ENCODE results near the gene AFF4. TPM values are rescaled to one million over a fixed set of nuclear protein-coding genes. Genes with fewer than 3 reads are reported as not detected.
A peak's percentile ranks its signal among the peaks of the same experiment; 100 is the strongest.
"Not testable (repeated sequence)": the region's sequence is repeated elsewhere in the genome, so short reads cannot be mapped to it uniquely, and the experiment has no call there.

AFF4 gene
- total and polyA plus RNA-seq, 2 experiments from 2014 or later = 41.7 to 47.3 TPM

- Histone ChIP-seq H3F3A (ENCODE audit: insufficient read depth) (0 out of 2 replicates have a peak, but pooled peaks cover 3% of the 10 kb centered on the region), H3K79me2 (ENCODE audit: insufficient read depth) (peaks cover 100% of the 10 kb centered on the region), H3K4me1 (ENCODE audit: insufficient read depth) (no peaks in the 10 kb centered on the region), H4K20me1 (ENCODE audit: insufficient read depth) (peaks cover 35% of the 10 kb centered on the region), H3K9me2 (ENCODE audit: insufficient read depth) (no peaks in the 10 kb centered on the region), H3K4me2 (ENCODE audit: unreplicated experiment) (no peak overlapping the region), H3K27me3 (replicated peaks; ENCODE audit: insufficient read depth) (no peaks in the 10 kb centered on the region), H3K36me3 (ENCODE audit: low read depth) (no peaks in the 10 kb centered on the region), H2AFZ (no peak overlapping the region), H3K27ac (no peak overlapping the region), H3K9me3 (ENCODE audit: low read depth) (no peaks in the 10 kb centered on the region), H3K9ac (no peak overlapping the region), H3K4me3 (no peak overlapping the region)
- WGBS, 2 experiments (ENCODE audit: low coverage in 1 of 2, low lambda C conversion rate in 2 of 2, missing lambda C conversion rate in 2 of 2) = 83% methylated on average over 6 of the region's 6 CpGs
- no peak for DNase-seq
- in situ Hi-C loops (cut with MboI) = no loop called here
- TF ChIP-seq EZH2phosphoT487 (IDR thresholded peaks at IDR 0.05; ENCODE audit: insufficient read depth, low read depth) = no peak
- TF ChIP-seq EZH2 (IDR thresholded peaks at IDR 0.05; ENCODE audit: insufficient read depth, poor library complexity, severe bottlenecking) = no peak
Observed at GRCh38 chr5:132953710-132954109, 9.7 kb downstream of the AFF4 start.

GRCh38 chr5:132952829-132953228 is 10.6 kb downstream of the AFF4 start:
- no peak overlapping the region for H3K4me2 ChIP-seq (ENCODE audit: unreplicated experiment)
- no peak overlapping the region for H3K4me3 ChIP-seq
- H3K9me3 ChIP-seq (ENCODE audit: low read depth) = no peaks in the 10 kb centered on the region
- H3K27ac ChIP-seq = no peak overlapping the region
- H3K4me1 ChIP-seq (ENCODE audit: insufficient read depth) = peaks cover 7% of the 10 kb centered on the region
- WGBS, 2 experiments (ENCODE audit: low coverage in 1 of 2, low lambda C conversion rate in 2 of 2, missing lambda C conversion rate in 2 of 2) = 99 to 100% methylated on average over 2 of the region's 2 CpGs
- no peak overlapping the region for H3K9ac ChIP-seq
- H4K20me1 ChIP-seq (ENCODE audit: insufficient read depth) = peaks cover 38% of the 10 kb centered on the region; the same call in 1 of the 2 replicates
- no peaks in the 10 kb centered on the region for H3K9me2 ChIP-seq (ENCODE audit: insufficient read depth)
- in situ Hi-C loops (cut with MboI) = no loop called here
- peaks cover 12% of the 10 kb centered on the region; the same call in 1 of the 2 replicates for H3F3A ChIP-seq (ENCODE audit: insufficient read depth)
- no peaks in the 10 kb centered on the region for H3K36me3 ChIP-seq (ENCODE audit: low read depth)
- peaks cover 100% of the 10 kb centered on the region for H3K79me2 ChIP-seq (ENCODE audit: insufficient read depth)
- no peak for TF ChIP-seq EZH2 (IDR thresholded peaks at IDR 0.05; ENCODE audit: insufficient read depth, poor library complexity, severe bottlenecking)
- no peak for TF ChIP-seq EZH2phosphoT487 (IDR thresholded peaks at IDR 0.05; ENCODE audit: insufficient read depth, low read depth)
- no peak overlapping the region for H2AFZ ChIP-seq
- H3K27me3 ChIP-seq (replicated peaks; ENCODE audit: insufficient read depth) = no peaks in the 10 kb centered on the region
- DNase-seq = no peak

- Histone ChIP-seq H3K4me2 (ENCODE audit: unreplicated experiment) (no peak overlapping the region), H3K79me2 (ENCODE audit: insufficient read depth) (peaks cover 100% of the 10 kb centered on the region), H3K9me2 (ENCODE audit: insufficient read depth) (no peaks in the 10 kb centered on the region), H3K4me1 (ENCODE audit: insufficient read depth) (peaks cover 16% of the 10 kb centered on the region), H3K9ac (no peak overlapping the region), H3K4me3 (no peak overlapping the region), H3K36me3 (ENCODE audit: low read depth) (no peaks in the 10 kb centered on the region), H3K27me3 (replicated peaks; ENCODE audit: insufficient read depth) (no peaks in the 10 kb centered on the region), H3K27ac (no peak overlapping the region), H2AFZ (no peak overlapping the region), H4K20me1 (ENCODE audit: insufficient read depth) (peaks cover 46% of the 10 kb centered on the region; the same call in 1 of the 2 replicates), H3K9me3 (ENCODE audit: low read depth) (no peaks in the 10 kb centered on the region), H3F3A (ENCODE audit: insufficient read depth) (peaks cover 21% of the 10 kb centered on the region)
- no peak for DNase-seq
- 34 to 51% methylated on average over 2 of the region's 2 CpGs for WGBS, 2 experiments (ENCODE audit: low coverage in 1 of 2, low lambda C conversion rate in 2 of 2, missing lambda C conversion rate in 2 of 2)
- in situ Hi-C loops (cut with MboI) = no loop called here
- TF ChIP-seq EZH2phosphoT487 (IDR thresholded peaks at IDR 0.05; ENCODE audit: insufficient read depth, low read depth) = no peak
- TF ChIP-seq EZH2 (IDR thresholded peaks at IDR 0.05; ENCODE audit: insufficient read depth, poor library complexity, severe bottlenecking) = no peak
Observed at GRCh38 chr5:132951897-132952296, 11.5 kb downstream of the AFF4 start.

GRCh38 chr5:132949136-132949535 is 14.3 kb downstream of the AFF4 start:
- Histone ChIP-seq H3K36me3 (ENCODE audit: low read depth) (no peaks in the 10 kb centered on the region), H3K9me3 (ENCODE audit: low read depth) (no peaks in the 10 kb centered on the region), H3K27me3 (replicated peaks; ENCODE audit: insufficient read depth) (no peaks in the 10 kb centered on the region), H3F3A (ENCODE audit: insufficient read depth) (peaks cover 30% of the 10 kb centered on the region), H2AFZ (no peak overlapping the region), H3K79me2 (ENCODE audit: insufficient read depth) (peaks cover 100% of the 10 kb centered on the region), H3K4me3 (no peak overlapping the region), H3K4me1 (ENCODE audit: insufficient read depth) (peaks cover 18% of the 10 kb centered on the region), H3K27ac (no peak overlapping the region), H3K9me2 (ENCODE audit: insufficient read depth) (no peaks in the 10 kb centered on the region), H3K9ac (no peak overlapping the region), H3K4me2 (ENCODE audit: unreplicated experiment) (no peak overlapping the region), H4K20me1 (ENCODE audit: insufficient read depth) (peaks cover 57% of the 10 kb centered on the region; the same call in 1 of the 2 replicates)
- in situ Hi-C loops (cut with MboI) = no loop called here
- 100% methylated on average over 2 of the region's 2 CpGs for WGBS, 2 experiments (ENCODE audit: low coverage in 1 of 2, low lambda C conversion rate in 2 of 2, missing lambda C conversion rate in 2 of 2)
- no peak for DNase-seq
- TF ChIP-seq EZH2 (IDR thresholded peaks at IDR 0.05; ENCODE audit: insufficient read depth, poor library complexity, severe bottlenecking) = no peak
- no peak for TF ChIP-seq EZH2phosphoT487 (IDR thresholded peaks at IDR 0.05; ENCODE audit: insufficient read depth, low read depth)

GRCh38 chr5:132947671-132948070 is 15.8 kb downstream of the AFF4 start:
- no peaks in the 10 kb centered on the region for H3K9me3 ChIP-seq (ENCODE audit: low read depth)
- WGBS, 2 experiments (ENCODE audit: low coverage in 1 of 2, low lambda C conversion rate in 2 of 2, missing lambda C conversion rate in 2 of 2) = 6 to 7% methylated on average over 2 of the region's 2 CpGs
- H3K36me3 ChIP-seq (ENCODE audit: low read depth) = no peaks in the 10 kb centered on the region
- peak overlapping the region; percentile 12 for H3K4me2 ChIP-seq (ENCODE audit: unreplicated experiment)
- H3K9me2 ChIP-seq (ENCODE audit: insufficient read depth) = no peaks in the 10 kb centered on the region
- H3K4me1 ChIP-seq (ENCODE audit: insufficient read depth) = peaks cover 18% of the 10 kb centered on the region
- peaks cover 100% of the 10 kb centered on the region for H3K79me2 ChIP-seq (ENCODE audit: insufficient read depth)
- H3K9ac ChIP-seq = no peak overlapping the region
- in situ Hi-C loops (cut with MboI) = no loop called here
- H3K27ac ChIP-seq = peak overlapping the region; percentile 44
- no peaks in the 10 kb centered on the region for H3K27me3 ChIP-seq (replicated peaks; ENCODE audit: insufficient read depth)
- DNase-seq = peak; percentile 40
- H2AFZ ChIP-seq = no peak overlapping the region
- no peak overlapping the region for H3K4me3 ChIP-seq
- TF ChIP-seq EZH2 (IDR thresholded peaks at IDR 0.05; ENCODE audit: insufficient read depth, poor library complexity, severe bottlenecking) (no peak), EZH2phosphoT487 (IDR thresholded peaks at IDR 0.05; ENCODE audit: insufficient read depth, low read depth) (no peak)
- H3F3A ChIP-seq (ENCODE audit: insufficient read depth) = peaks cover 30% of the 10 kb centered on the region
- peaks cover 42% of the 10 kb centered on the region; the same call in 1 of the 2 replicates for H4K20me1 ChIP-seq (ENCODE audit: insufficient read depth)

GRCh38 chr5:132945315-132945714 is 18.1 kb downstream of the AFF4 start:
- DNase-seq; H2AFZ ChIP-seq; H3K9me2 ChIP-seq (ENCODE audit: insufficient read depth); H3K9me3 ChIP-seq (ENCODE audit: low read depth); H3K27ac ChIP-seq; H3K4me3 ChIP-seq; H3K9ac ChIP-seq; H3K4me2 ChIP-seq (ENCODE audit: unreplicated experiment); H3K27me3 ChIP-seq (replicated peaks; ENCODE audit: insufficient read depth); H3K36me3 ChIP-seq (ENCODE audit: low read depth); in situ Hi-C loops (cut with MboI): not testable (repeated sequence)
- peaks cover 30% of the 10 kb centered on the region for H3F3A ChIP-seq (ENCODE audit: insufficient read depth)
- H3K4me1 ChIP-seq (ENCODE audit: insufficient read depth) = peaks cover 18% of the 10 kb centered on the region
- H3K79me2 ChIP-seq (ENCODE audit: insufficient read depth) = peaks cover 100% of the 10 kb centered on the region
- WGBS, 2 experiments (ENCODE audit: low coverage in 1 of 2, low lambda C conversion rate in 2 of 2, missing lambda C conversion rate in 2 of 2) = 89% methylated on average over 4 of the region's 4 CpGs
- peaks cover 31% of the 10 kb centered on the region; the same call in 1 of the 2 replicates for H4K20me1 ChIP-seq (ENCODE audit: insufficient read depth)

All from GM23248 (cell line).